T-helper 22 cell (primary cell): ENCODE measurements around the gene FZD1.

Experiments used
- DNase-seq: peaks from one replicate; pipeline ENCODE4 v3.0.0-alpha.2; 2020; ENCODE audit warnings: low read depth

Gene FZD1

DNA sequence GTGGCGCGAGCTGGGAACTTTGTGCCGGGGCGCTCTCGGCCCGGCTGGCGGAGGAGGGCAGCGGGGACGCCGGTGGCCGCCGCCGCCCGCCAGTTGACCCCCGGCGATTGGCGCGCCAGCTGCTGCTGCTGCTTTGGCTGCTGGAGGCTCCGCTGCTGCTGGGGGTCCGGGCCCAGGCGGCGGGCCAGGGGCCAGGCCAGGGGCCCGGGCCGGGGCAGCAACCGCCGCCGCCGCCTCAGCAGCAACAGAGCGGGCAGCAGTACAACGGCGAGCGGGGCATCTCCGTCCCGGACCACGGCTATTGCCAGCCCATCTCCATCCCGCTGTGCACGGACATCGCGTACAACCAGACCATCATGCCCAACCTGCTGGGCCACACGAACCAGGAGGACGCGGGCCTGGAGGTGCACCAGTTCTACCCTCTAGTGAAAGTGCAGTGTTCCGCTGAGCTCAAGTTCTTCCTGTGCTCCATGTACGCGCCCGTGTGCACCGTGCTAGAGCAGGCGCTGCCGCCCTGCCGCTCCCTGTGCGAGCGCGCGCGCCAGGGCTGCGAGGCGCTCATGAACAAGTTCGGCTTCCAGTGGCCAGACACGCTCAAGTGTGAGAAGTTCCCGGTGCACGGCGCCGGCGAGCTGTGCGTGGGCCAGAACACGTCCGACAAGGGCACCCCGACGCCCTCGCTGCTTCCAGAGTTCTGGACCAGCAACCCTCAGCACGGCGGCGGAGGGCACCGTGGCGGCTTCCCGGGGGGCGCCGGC lies 870 bp downstream of the FZD1 start:
- DNase-seq, result no peak

DNA sequence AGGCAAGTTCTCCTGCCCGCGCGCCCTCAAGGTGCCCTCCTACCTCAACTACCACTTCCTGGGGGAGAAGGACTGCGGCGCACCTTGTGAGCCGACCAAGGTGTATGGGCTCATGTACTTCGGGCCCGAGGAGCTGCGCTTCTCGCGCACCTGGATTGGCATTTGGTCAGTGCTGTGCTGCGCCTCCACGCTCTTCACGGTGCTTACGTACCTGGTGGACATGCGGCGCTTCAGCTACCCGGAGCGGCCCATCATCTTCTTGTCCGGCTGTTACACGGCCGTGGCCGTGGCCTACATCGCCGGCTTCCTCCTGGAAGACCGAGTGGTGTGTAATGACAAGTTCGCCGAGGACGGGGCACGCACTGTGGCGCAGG lies 1.4 kb downstream of the FZD1 start:
- DNase-seq, result no peak

DNA sequence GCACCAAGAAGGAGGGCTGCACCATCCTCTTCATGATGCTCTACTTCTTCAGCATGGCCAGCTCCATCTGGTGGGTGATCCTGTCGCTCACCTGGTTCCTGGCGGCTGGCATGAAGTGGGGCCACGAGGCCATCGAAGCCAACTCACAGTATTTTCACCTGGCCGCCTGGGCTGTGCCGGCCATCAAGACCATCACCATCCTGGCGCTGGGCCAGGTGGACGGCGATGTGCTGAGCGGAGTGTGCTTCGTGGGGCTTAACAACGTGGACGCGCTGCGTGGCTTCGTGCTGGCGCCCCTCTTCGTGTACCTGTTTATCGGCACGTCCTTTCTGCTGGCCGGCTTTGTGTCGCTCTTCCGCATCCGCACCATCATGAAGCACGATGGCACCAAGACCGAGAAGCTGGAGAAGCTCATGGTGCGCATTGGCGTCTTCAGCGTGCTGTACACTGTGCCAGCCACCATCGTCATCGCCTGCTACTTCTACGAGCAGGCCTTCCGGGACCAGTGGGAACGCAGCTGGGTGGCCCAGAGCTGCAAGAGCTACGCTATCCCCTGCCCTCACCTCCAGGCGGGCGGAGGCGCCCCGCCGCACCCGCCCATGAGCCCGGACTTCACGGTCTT lies 1.9 kb downstream of the FZD1 start:
- DNase-seq, result no peak

DNA sequence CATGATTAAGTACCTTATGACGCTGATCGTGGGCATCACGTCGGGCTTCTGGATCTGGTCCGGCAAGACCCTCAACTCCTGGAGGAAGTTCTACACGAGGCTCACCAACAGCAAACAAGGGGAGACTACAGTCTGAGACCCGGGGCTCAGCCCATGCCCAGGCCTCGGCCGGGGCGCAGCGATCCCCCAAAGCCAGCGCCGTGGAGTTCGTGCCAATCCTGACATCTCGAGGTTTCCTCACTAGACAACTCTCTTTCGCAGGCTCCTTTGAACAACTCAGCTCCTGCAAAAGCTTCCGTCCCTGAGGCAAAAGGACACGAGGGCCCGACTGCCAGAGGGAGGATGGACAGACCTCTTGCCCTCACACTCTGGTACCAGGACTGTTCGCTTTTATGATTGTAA lies 2.5 kb downstream of the FZD1 start:
- no peak for DNase-seq

DNA sequence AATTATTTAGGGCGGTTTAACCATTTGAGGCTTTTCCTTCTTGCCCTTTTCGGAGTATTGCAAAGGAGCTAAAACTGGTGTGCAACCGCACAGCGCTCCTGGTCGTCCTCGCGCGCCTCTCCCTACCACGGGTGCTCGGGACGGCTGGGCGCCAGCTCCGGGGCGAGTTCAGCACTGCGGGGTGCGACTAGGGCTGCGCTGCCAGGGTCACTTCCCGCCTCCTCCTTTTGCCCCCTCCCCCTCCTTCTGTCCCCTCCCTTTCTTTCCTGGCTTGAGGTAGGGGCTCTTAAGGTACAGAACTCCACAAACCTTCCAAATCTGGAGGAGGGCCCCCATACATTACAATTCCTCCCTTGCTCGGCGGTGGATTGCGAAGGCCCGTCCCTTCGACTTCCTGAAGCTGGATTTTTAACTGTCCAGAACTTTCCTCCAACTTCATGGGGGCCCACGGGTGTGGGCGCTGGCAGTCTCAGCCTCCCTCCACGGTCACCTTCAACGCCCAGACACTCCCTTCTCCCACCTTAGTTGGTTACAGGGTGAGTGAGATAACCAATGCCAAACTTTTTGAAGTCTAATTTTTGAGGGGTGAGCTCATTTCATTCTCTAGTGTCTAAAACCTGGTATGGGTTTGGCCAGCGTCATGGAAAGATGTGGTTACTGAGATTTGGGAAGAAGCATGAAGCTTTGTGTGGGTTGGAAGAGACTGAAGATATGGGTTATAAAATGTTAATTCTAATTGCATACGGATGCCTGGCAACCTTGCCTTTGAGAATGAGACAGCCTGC lies 3.1 kb downstream of the FZD1 start:
- no peak for DNase-seq

DNA sequence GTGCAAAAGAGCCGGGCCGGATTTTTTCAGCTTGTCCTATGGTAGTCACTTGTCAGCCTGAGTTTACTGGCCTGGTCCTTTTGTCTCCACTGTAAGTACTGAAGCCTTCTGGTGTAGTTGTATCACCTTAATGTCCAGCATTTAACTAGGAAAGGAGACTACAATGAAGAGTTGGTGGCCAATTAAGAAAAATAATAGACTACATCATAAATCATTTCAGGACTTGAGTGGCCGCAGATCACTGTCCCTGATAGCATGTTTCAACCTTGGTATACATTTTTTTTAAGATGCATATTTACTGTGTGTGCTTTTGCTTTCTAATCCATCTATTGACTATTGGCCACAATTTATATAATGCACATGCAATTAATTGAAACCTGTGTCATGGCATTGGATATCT lies 6.1 kb downstream of the FZD1 start:
- DNase-seq, result no peak

DNA sequence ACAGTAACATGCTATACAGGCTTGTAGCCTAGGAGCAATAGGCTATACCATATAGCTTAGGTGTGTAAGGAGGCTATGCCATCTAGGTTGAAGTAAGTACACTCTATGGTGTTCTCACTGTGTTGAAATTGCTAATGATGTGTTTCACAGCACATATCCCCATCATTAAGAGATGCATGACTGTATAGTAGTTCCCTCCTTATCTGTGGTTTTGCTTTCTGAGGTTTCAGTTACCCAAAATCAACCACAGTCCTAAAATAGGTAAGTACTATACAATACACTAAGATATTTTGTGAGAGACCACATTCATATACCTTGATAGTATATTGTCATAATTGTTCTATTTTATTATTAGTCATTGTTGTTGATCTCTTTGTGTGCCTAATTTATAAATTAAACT lies 12.7 kb downstream of the FZD1 start:
- no peak for DNase-seq

DNA sequence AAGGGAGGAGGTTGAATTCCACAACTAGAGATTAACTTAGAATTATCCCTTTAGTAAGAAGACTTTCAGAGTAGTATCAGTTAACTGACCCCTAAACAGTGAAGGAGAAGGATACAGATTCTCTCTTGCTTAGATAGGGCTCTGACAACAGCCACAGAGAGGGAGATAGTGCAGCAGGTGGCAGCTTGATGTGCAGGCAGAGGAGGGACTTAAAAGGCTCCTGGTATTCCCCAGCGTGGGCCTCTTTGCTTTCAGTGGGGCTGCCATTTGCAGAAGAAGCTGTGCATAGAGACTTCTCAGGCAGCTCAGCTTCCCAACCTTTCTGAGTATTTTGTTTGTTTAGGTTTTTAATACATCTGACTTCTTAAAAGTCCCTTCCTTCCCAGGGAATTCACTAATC lies 16.0 kb downstream of the FZD1 start:
- DNase-seq, result no peak

DNA sequence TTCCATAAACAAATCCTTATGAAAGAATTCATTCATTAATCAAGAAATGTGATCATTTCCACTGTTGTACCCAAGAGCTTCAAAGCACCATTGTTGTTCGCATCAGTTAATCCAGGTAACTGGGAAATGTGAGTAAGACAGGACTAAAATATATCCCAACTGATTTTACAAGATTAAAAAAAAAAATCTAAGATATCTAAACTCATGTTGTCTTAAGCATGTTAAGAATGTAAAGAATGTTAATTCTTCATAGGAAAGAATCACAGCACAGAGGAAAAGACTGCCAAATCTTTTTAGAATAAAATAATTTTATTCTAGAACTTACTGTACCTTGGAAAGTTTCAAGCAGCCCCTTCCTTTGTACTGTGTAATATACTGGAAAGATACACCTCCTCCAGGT lies 16.4 kb downstream of the FZD1 start:
- DNase-seq, result no peak

DNA sequence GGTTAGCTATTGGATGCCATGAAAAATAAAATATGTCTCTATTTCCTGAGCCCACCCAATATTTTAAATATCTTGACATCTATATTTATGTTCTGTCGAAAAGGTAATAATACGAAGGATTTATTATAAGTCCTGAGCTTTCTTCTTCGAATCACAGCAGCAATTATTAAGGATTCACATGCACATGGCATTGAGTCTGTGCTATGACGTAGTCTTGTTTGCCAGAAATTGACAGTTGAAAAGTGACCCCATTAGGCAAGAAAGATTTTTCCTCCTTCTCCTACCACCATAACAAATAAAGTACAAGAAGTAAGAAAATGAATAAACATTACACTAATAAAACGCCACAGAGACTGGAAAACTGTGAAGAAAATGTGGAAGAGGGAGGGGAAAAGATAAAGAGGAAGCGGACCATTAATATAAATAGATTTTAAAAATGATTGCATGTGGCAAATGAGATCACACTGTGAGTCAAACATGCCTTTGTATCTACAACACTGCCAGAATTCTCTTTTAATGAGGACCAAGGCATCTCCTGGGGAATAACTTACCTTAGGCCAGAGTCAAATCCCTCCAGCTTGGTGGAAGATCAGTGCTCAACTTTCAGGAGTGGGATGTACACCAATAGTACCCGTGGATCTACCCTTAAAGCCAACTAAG lies 21.6 kb downstream of the FZD1 start:
- no peak for DNase-seq

DNA sequence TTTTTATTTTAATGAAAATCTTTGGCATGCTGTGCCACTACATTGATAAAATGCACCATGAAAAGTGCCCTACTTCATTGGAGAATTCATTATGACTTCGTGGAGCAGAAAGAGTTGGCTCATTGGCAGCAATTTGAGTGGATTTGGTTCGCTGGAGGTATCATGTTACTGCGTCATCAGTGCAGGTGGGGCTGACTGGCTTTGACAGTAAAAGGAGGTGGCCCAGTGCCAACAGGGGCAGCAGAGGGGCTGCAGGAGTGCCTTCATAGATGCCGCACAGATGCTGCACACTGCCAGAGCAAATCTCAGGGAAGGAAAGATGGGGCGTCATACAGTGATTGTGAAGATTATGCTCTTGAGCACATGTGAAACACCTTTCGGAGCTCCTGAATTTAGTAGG lies 22.2 kb downstream of the FZD1 start:
- no peak for DNase-seq

DNA sequence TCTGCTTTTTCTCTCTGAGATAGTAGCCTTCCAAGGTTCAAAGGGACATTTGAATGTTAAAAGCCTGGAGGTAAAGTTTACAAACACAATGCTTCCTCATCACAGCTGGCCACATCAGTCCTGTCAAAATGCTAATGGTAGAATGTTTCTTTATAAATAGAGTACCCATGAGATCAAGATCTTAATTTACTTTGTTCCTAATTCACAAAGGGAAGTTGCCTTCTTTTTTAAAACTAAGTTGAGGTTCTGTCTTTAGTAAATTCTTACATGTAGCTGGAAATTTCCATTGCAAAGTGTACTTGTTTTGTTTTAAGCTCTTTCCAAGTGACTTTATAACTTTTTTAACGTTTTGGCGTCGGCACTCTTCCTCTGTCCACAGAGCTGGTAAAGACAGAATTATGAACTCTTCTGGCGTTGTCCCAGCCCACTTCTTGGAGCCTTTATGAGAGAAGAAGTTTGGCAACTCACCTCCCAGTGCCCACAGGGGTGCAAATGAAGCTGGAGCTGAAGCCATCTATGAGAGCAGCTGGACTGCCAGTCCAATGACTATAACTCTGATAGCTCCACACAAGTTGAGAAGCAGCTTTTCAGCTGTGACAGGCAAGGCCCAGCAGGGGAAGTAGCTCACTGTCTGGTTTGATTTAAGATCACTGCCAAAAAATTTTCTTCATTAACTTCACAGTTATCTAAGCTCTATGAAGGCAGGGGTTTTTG lies 23.3 kb downstream of the FZD1 start:
- DNase-seq, result no peak

DNA sequence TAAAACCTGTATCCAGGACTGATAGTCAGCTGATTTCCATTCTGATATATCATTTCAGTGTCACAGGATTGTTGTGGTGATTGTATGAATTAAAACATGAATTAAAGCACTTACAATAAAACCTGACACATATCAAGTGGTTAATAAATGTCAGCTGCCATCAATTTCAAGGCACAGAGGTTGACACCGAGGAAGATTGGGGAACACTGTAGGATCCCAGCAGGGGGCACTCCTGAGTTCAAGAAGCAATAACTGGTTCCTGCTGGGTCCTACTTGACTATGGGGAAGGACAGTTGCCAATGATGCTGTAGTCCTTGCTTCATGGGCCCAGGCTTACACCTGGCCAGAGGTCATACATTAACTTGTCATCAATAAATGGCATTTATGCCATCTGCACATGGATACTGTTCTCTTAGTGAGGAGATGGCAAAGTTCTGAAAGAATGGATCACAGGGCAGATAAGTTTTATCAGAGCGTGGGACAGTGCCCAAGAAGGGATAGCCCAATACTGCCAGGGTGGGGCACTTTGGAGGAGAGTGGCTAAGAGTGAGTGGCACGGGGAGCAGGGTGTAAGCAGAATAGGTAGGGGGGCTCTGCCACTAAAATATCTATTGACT lies 24.1 kb downstream of the FZD1 start:
- no peak for DNase-seq

DNA sequence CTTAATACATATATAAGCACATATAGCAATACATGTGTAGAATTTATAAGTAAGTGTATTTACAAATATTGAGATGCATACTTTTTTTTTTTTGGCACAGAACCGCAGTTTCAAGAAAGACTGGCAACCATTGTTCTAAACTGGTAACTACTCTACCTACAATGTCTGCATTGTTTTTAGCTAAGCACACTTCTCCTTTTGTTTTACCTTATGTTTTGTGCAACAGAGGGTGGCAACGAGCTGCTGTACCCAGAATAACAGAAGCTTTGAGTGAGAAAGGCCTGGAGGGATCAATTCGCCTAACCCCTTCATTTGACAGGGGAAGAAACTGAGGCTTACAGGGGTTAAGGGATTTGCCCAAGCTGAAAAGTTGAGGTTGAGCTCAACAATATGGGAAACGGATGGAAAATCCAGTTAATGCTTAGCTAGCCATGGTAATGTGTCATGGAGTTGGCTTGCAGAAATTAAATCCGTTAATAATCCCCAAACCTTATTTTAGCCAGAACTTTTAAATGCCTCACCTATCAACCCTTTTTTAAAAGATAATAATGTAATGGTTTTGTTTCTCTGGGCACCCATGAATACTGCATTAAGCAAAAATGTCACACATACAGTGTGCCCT lies 25.5 kb downstream of the FZD1 start:
- no peak for DNase-seq

DNA sequence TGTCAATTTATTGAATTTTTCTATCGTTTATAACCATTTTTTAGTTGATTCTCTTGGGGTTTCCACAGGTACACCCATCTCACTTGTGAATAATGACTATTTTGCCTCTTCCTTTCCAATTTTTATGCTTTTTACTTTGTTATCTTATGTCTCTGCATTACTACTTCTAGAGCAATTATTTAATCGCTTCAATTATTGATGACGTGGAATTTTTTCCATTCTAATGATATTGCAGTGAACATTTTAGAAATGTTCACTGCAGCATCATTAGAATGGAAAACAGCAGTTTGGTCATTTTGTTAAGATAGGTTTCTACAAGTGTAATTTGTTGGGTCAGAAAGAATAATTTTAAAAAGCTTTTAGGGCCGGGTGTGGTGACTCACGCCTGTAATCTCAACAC lies 27.1 kb downstream of the FZD1 start:
- DNase-seq, result no peak

DNA sequence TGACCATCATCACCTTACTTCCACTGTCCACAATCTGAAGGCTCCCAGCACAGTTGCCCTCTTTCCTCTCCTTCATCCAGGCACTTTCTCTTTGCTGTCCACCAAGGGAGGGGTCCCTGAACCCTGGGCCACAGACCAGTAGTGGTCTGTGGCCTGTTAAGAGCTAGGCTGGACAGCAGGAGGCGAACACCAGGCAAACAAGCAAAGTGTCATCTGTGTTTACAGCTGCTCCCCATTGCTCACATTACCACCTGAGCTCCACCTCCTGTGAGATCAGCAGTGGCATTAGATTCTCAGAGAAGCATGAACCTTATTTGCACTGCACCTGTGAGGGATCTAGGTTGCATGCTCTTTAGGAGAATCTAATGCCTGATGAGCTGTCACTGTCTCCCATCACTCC lies 27.7 kb downstream of the FZD1 start:
- no peak for DNase-seq

DNA sequence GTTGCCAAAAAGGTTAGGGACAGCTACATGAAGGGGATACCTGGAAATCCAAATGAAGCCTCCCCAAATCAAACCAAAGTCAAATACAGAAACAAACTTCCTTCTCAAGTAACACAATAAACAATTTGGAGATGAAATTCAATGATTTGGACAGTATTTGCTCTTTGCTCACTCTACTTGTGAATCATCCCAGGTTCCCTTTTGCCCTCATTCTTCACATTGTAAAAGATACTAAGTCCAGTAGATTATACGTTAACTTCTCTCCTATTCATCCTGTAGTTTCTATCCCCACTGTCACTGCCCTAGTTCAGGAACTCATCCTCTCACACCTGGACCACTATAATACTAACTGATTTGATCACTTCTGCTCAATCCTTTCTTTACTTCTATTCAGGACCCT lies 28.3 kb downstream of the FZD1 start:
- DNase-seq, result no peak

DNA sequence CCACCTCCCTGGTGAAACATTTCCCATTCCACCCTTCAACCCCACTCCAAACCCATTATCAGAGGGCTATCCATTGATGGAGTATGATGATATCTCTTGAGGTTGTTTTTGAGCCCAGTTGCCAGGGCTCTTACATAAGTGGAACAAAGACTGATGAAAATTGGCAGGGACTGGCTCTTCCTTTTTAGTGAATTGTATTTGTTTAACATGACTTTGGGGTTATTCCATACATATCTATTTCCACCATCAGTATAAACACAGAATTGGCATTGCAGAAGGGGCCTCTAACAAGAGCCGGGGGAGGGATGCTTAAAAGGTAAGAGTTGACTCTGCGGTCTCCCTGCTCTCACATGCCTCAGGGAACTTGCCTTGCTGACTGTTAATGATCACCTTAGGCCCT lies 28.9 kb downstream of the FZD1 start:
- DNase-seq, result no peak

DNA sequence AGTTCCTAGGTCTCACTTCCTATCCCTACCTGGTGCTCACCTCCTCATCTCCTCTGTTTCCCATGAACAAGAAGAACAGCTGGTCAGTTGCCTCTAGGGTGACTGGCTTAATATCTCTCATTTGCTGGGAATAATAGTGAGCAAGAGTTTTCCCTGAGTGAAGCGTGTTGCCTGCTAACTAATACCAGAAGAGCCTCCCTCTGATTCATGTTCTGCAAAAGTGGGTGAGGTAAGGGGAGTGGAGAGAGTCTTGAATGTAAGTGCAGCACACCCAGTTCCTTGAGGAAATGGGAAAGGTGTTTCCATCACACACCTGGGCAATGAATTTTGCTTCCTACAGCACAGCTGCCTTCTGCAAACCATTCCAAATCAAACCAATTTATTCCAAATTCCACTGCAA lies 29.6 kb downstream of the FZD1 start:
- DNase-seq, result no peak

DNA sequence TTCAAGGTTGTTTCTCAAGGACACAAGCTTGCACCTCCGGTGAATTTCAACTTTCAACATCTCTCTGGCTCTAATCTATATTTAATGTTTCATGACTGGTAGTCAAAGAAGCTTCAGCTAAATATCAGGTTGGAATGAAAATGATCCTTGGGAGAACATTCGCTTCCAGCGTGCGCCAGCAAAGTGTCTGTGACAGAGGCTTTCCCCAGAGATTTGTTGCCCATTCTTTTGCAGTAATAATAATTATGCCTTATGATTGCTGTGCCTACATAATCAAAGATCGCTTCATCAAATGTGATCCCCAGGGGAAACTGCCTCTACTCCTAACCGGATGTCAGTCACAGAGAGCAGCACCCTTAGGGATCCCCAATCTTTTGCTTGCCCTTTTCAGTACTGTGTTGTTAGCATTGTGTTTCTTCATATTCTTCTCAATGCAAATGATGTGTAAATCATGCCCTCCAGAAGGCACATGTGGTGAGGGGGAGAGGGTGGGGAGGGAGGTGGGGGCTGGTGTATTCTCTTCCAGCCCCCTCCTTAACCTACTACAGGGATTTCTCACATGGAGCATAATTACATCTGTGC lies 30.5 kb downstream of the FZD1 start:
- DNase-seq, result no peak

DNA sequence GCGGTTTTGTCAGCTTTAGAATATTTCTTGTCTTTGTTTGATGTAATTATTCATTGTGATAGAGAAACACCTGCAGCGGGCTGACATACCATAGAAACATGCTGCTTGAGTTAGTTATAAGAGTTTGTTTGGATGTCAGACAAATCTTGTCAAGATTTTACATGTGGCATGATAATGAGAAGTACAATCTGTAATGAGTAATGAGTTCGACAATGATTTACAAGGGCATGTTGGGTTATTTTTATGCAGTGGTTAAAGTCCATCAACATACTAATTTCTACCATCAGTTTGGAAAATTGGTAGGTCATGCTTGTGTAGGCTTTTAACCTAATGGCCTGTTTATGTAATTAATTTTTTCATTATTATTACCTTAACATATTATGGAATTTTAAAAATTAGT lies 31.3 kb downstream of the FZD1 start:
- DNase-seq, result no peak
